Fibroblast of the aortic adventitia (primary cell): Measurements from ENCODE around the gene ZNF350. TPM values are rescaled to one million over a fixed set of nuclear protein-coding genes. Genes with fewer than 3 reads are reported as not detected.
"Not testable (repeated sequence)": the region's sequence is repeated elsewhere in the genome, so short reads cannot be mapped to it uniquely, and the experiment has no call there.

Experiments used
- DNase-seq: peaks from one replicate; pipeline ENCODE4 v3.0.0-alpha.2; 2010; ENCODE audit warnings: low read depth
- H3K4me3 ChIP-seq: 2 replicates; pipeline ENCODE4 v1.5.1; 2011; ENCODE audit warnings: low read depth, mild to moderate bottlenecking, control low read depth, low read length, moderate library complexity
- CTCF ChIP-seq: IDR thresholded peaks from 2 replicates; pipeline ENCODE4 v1.5.1; 2011; ENCODE audit warnings: mild to moderate bottlenecking, low read length, control low read depth, inconsistent platforms; ENCODE audit not compliant: insufficient read depth
- total RNA-seq: library from RNA; depleted of rRNA; stranded (reverse); fragments of >200 nt; gene quantifications from 2 replicates; pipeline ENCODE4 v1.2.3, GENCODE V29; 2012; ENCODE audit warnings: low replicate concordance

Gene ZNF350
- total RNA-seq, 1 donor: 9.1 TPM

- TF ChIP-seq CTCF: no peak
- H3K4me3 ChIP-seq: no peak overlapping the region
- no peak for DNase-seq
Measured at GRCh38 chr19:51965583-51965982, 21.1 kb downstream of the ZNF350 start.

DNA sequence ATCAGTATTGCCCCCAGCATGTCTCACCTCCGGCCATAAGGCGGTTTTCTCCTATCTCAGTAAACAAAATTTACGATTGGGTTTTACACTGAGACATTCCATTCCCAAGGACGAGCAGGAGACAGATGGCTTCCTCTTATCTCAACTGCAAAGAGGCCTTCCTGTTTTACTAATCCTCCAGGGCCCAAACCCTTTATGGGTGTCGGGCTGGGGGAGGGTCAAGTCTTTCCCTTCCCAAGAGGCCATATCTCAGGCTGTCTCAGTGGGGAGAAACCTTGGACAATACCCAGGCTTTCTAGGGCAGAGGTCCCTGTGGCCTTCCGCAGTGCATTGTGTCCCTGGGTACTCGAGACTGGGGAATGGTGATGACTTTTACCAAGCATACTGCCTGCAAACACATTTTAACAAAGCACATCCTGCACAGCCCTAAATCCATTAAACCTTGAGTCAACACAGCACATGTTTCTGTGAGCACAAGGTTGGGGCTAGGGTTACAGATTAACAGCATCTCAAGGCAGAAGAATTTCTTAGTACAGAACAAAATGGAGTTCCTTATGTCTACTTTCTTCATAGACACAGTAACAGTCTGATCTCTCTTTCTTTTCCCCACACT, 25.9 kb downstream of the ZNF350 start:
- not testable (repeated sequence) for H3K4me3 ChIP-seq, DNase-seq

DNA sequence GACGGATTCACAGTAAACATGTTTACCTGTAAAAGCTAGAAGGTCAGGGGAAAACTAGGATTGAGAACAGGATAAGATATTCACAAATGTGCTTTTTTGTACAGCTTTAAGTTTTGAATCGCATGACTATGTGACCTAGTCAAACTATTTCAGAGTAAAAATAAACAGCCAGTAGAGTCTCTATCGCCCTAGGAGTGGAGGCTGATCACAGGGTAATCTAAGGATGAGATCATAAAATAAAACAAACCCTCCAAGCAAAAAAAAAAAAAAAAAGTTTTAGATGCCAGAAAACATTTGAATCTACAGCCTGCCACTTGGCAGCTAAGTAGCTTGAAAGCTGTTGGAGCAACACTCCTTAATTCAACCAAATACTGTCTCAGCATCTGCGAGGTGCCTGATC, 26.8 kb downstream of the ZNF350 start:
- no peak overlapping the region for H3K4me3 ChIP-seq
- no peak for DNase-seq
- TF ChIP-seq CTCF: no peak

DNA sequence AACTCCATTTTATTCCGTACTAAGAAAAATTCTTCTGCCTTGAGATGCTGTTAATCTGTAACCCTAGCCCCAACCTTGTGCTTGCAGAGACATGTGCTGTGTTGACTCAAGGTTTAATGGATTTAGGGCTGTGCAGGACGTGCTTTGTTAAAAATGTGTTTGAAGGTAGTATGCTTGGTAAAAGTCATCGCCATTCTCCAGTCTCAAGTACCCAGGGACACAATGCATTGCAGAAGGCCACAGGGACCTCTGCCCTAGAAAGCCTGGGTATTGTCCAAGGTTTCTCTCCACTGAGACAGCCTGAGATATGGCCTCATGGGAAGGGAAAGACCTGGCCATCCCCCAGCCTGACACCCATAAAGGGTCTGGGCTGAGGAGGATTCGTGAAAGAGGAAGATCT, 28.8 kb downstream of the ZNF350 start:
- not testable (repeated sequence) for DNase-seq, H3K4me3 ChIP-seq

DNA sequence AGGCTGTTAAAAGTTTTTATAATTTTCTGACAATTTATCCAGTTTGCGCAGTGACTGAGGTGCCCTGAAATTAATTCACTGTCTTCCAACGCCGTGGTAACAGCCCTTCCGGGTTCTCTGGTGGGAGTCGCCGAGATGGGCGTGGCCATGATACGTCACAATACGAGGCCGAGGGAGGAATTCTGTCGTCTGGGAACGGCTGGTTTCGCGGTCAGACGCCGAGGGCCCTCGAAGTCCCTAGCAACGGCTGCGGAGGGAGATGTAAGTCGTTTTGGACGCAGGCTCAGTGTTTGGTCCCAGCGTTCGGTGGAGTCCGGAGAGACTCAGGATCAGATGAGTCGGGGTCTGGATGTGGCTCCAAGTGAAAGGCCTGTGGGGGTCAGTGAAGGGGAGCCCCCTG, 37.7 kb downstream of the ZNF350 start:
- peak; percentile 4 for DNase-seq
- H3K4me3 ChIP-seq: peak overlapping the region; percentile 25
- no peak for TF ChIP-seq CTCF

- no peak for DNase-seq
- H3K4me3 ChIP-seq: no peak overlapping the region
- no peak for TF ChIP-seq CTCF
Measured at GRCh38 chr19:51946602-51947001, 40.0 kb downstream of the ZNF350 start.

DNA sequence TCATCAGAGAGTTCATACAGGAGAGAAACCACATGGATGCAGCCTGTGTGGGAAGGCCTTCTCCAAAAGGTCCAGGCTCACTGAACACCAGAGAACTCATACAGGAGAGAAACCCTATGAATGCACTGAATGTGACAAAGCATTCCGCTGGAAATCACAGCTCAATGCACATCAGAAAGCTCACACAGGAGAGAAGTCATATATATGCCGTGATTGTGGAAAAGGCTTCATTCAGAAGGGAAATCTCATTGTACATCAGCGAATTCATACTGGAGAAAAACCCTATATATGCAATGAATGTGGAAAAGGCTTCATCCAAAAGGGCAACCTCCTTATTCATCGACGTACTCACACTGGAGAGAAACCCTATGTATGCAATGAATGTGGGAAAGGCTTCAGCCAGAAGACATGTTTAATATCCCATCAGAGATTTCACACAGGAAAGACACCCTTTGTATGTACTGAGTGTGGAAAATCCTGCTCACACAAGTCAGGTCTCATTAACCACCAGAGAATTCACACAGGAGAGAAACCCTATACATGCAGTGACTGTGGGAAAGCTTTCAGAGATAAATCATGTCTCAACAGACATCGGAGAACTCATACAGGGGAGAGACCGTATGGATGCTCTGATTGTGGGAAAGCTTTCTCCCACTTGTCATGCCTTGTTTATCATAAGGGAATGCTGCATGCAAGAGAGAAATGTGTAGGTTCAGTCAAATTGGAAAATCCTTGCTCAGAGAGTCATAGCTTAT, 41.7 kb downstream of the ZNF350 start:
- no peak for TF ChIP-seq CTCF
- no peak overlapping the region for H3K4me3 ChIP-seq
- no peak for DNase-seq

- no peak for DNase-seq
- TF ChIP-seq CTCF: no peak
- no peak overlapping the region for H3K4me3 ChIP-seq
Measured at GRCh38 chr19:51938936-51939335, 47.7 kb downstream of the ZNF350 start.
